HL-60 (cell line): Measurements from ENCODE around the gene SCAMP3.

Experiments
- DNase-seq, 2 experiments: peaks; one replicate each; pipeline ENCODE4 v3.0.0-alpha.2; 2010 to 2020; ENCODE audit warnings: low read depth in 1 of 2, low spot score in 1 of 2
- H3K27ac ChIP-seq: fragments of 250-450 bp; sonication (Bioruptor Pico); replicated peaks from 2 replicates; pipeline ENCODE4 v1.5.1; 2020; ENCODE audit warnings: mild to moderate bottlenecking, moderate library complexity
- H3K27me3 ChIP-seq: fragments of 250-450 bp; sonication (Bioruptor Pico); 2 replicates; pipeline ENCODE4 v1.5.1; 2021; ENCODE audit warnings: mild to moderate bottlenecking, moderate library complexity; ENCODE audit not compliant: insufficient read depth, poor library complexity, severe bottlenecking
- H3K4me3 ChIP-seq: replicated peaks from 2 replicates; pipeline ENCODE4 v1.5.1; 2011; ENCODE audit warnings: mild to moderate bottlenecking, control low read depth, low read length; ENCODE audit not compliant: insufficient read depth
- CTCF ChIP-seq: IDR thresholded peaks from one replicate; pipeline ENCODE4 v1.5.1; 2011; ENCODE audit warnings: low read length, control low read depth, inconsistent platforms; ENCODE audit not compliant: insufficient read depth
- GABPA ChIP-seq: IDR thresholded peaks from 2 replicates; pipeline ENCODE4 v1.6.1; 2012; ENCODE audit warnings: low read depth
- POLR2AphosphoS5 ChIP-seq: IDR thresholded peaks from 2 replicates; pipeline ENCODE4 v1.6.1; 2012; ENCODE audit warnings: low read depth
- REST ChIP-seq: IDR thresholded peaks from 2 replicates; pipeline ENCODE4 v1.6.1; 2012; ENCODE audit warnings: low read depth; ENCODE audit not compliant: insufficient replicate concordance
- SPI1 ChIP-seq: IDR thresholded peaks from 2 replicates; pipeline ENCODE4 v1.6.1; 2012; ENCODE audit warnings: low read depth, mild to moderate bottlenecking, borderline replicate concordance

Gene SCAMP3

GRCh38 chr1:155256058-155256852 lies 5.9 kb downstream of the SCAMP3 start:
- Histone ChIP-seq H3K4me3 (no peak overlapping the region), H3K27ac (no peak overlapping the region), H3K27me3 (no peaks in the 10 kb centered on the region)
- DNase-seq, result no peak
- no peak for TF ChIP-seq CTCF
- no peak for TF ChIP-seq GABPA
- TF ChIP-seq POLR2AphosphoS5, result no peak
- TF ChIP-seq SPI1, result no peak
- no peak for TF ChIP-seq REST

- TF ChIP-seq SPI1, result no peak
- peak; percentile 59; the same call in 1 of the 2 replicates for TF ChIP-seq POLR2AphosphoS5
- peak; percentile 70 to 75 for DNase-seq
Measured at GRCh38 chr1:155255243-155256007, 6.7 kb downstream of the SCAMP3 start, which contains the start of gene ENTREP3. Gene ENTREP3 (minus strand): TSS chr1:155255483. CDS start chr1:155254877, 606 bp downstream.

GRCh38 chr1:155254714-155255242 lies 7.4 kb downstream of the SCAMP3 start:
- Histone ChIP-seq H3K27ac (peak overlapping the region; percentile 48), H3K27me3 (no peaks in the 10 kb centered on the region), H3K4me3 (peak overlapping the region; percentile 80)
- TF ChIP-seq REST (no peak), GABPA (no peak), POLR2AphosphoS5 (no peak), CTCF (no peak), SPI1 (no peak)
- no peak for DNase-seq

More at GRCh38 chr1:155255243-155256007, 6.7 kb downstream of the SCAMP3 start, which contains the start of gene ENTREP3:
- H3K4me3 ChIP-seq, result peak within 1 kb of the TSS; percentile 80
- H3K27ac ChIP-seq, result peak within 1 kb of the TSS; percentile 48
- H3K27me3 ChIP-seq, result no peaks in the 10 kb centered on the region

- TF ChIP-seq SPI1, result no peak
- no peak for TF ChIP-seq CTCF
- TF ChIP-seq POLR2AphosphoS5, result no peak
- no peak for TF ChIP-seq GABPA
- TF ChIP-seq REST, result no peak
- DNase-seq, result no peak
- H3K27ac ChIP-seq, result no peak overlapping the region
- H3K27me3 ChIP-seq, result no peaks in the 10 kb centered on the region
- H3K4me3 ChIP-seq, result peak overlapping the region; percentile 80
Measured at GRCh38 chr1:155254228-155254713, 7.9 kb downstream of the SCAMP3 start.
